ENCODE results near the gene SLC25A6. TPM values are rescaled to one million over a fixed set of nuclear protein-coding genes. Genes with fewer than 3 reads are reported as not detected.
"Not testable (repeated sequence)": the region's sequence is repeated elsewhere in the genome, so short reads cannot be mapped to it uniquely, and the experiment has no call there.

The SLC25A6 gene
- total RNA-seq, 4 donors from 2014 or later: 220 to 291 (median 250) TPM

DNA sequence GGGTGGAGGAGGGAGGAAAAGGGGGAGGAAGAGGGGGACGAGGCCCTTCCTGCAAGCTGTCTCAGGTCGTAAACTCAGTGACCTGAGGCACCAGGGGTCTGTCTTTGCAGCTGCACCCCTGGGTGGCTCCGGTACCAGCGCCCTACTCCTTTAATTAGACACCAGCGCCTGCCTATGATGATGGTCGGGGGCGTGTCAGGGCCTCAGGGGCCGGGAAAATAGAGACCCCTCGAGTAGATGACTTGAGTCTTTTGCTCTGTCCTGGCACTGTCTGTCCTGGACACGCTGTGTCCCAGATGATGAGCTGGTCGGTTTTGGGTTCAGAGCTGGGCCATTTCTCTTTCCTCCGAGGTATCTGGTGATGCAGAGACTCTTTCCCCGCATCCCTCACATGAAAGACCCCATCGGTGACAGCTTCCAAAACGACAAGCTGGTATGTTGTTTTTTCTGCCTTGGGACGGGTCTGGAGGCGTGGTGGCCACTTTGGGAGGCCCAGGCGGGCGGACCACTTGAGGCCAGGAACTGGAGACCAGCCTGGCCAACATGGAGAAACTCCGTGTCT is 11.2 kb downstream of the SLC25A6 start:
- Histone ChIP-seq H3K4me3 (no peak overlapping the region), H3K27ac (no peak overlapping the region), H3K4me1 (no peaks in the 10 kb centered on the region), H3K9me3 (peaks cover 0 to 15% (median 0%) of the 10 kb centered on the region in 4 donors), H3K36me3 (peaks cover 0 to 56% (median 1%) of the 10 kb centered on the region in 3 donors), H3K27me3 (no peaks in the 10 kb centered on the region)
- DNase-seq (ENCODE audit: low spot score in 2 of 2): no peak
- no peak for TF ChIP-seq POLR2A (IDR thresholded peaks at IDR 0.05)
- TF ChIP-seq EP300 (IDR thresholded peaks at IDR 0.05): no peak
- TF ChIP-seq, protein P1, sequence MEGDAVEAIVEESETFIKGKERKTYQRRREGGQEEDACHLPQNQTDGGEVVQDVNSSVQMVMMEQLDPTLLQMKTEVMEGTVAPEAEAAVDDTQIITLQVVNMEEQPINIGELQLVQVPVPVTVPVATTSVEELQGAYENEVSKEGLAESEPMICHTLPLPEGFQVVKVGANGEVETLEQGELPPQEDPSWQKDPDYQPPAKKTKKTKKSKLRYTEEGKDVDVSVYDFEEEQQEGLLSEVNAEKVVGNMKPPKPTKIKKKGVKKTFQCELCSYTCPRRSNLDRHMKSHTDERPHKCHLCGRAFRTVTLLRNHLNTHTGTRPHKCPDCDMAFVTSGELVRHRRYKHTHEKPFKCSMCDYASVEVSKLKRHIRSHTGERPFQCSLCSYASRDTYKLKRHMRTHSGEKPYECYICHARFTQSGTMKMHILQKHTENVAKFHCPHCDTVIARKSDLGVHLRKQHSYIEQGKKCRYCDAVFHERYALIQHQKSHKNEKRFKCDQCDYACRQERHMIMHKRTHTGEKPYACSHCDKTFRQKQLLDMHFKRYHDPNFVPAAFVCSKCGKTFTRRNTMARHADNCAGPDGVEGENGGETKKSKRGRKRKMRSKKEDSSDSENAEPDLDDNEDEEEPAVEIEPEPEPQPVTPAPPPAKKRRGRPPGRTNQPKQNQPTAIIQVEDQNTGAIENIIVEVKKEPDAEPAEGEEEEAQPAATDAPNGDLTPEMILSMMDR (IDR thresholded peaks at IDR 0.05): no peak
- 59 to 63% methylated on average over 16 to 20 of the region's 20 CpGs for WGBS, 2 donors

DNA sequence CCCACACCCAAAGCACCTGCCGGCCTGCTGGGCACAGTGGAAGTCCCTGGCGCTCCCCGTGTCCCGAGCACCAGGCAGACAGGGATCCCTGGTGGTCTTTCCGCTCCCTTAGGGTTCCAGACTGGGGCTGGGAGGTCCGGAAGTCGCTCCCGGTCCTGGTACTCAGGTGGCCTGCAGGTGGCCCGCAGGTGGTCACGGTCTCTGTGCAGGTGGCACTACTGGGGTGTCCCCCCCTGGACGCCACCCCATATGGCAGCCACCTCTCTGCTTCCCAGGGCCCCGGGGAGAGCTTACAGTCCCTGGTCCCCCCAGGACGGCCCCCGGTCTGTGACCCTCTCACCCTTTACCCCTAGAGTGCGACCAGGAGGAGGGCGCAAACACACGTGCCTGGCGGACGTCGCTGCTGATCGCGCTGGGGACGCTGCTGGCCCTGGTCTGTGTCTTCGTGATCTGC is 13.6 kb downstream of the SLC25A6 start:
- no peaks in the 10 kb centered on the region for H3K4me1 ChIP-seq
- peaks cover 0 to 31% (median 0%) of the 10 kb centered on the region in 3 donors for H3K36me3 ChIP-seq
- H3K9me3 ChIP-seq: no peaks in the 10 kb centered on the region
- no peak overlapping the region for H3K4me3 ChIP-seq
- whole genome bisulfite sequencing, 2 donors: 83 to 89% methylated on average over 14 to 19 of the region's 24 CpGs
- DNase-seq (ENCODE audit: low spot score in 2 of 2): no peak
- no peaks in the 10 kb centered on the region for H3K27me3 ChIP-seq
- H3K27ac ChIP-seq: no peak overlapping the region
- TF ChIP-seq EP300 (IDR thresholded peaks at IDR 0.05) (no peak), POLR2A (IDR thresholded peaks at IDR 0.05) (no peak)
- TF ChIP-seq, protein P1 (IDR thresholded peaks at IDR 0.05): no peak

DNA sequence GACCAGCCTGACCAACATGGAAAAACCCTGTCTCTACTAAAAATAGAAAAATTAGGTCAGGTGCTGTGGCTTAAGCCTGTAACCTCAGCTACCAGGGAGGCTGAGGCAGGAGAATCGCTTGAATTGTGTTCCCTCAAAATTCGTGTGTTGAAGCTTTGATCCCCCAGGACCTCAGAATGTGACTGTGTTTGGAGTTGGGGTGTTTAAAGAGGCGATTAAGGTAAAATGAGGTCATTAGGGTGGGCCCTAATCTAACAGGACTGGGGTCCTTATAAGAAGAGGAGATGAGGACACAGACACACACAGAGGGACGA is 23.6 kb downstream of the SLC25A6 start:
- Histone ChIP-seq H3K9me3 (no peaks in the 10 kb centered on the region), H3K27me3 (no peaks in the 10 kb centered on the region), H3K4me1 (no peaks in the 10 kb centered on the region), H3K4me3 (no peak overlapping the region), H3K27ac (no peak overlapping the region), H3K36me3 (peaks cover 0 to 27% (median 0%) of the 10 kb centered on the region in 3 donors)
- no peak for TF ChIP-seq EP300 (IDR thresholded peaks at IDR 0.05)
- TF ChIP-seq, protein P1 (IDR thresholded peaks at IDR 0.05): no peak
- TF ChIP-seq POLR2A (IDR thresholded peaks at IDR 0.05): no peak
- 76 to 79% methylated on average over 4 of the region's 4 CpGs for WGBS, 2 donors
- no peak for DNase-seq (ENCODE audit: low spot score in 2 of 2)

DNA sequence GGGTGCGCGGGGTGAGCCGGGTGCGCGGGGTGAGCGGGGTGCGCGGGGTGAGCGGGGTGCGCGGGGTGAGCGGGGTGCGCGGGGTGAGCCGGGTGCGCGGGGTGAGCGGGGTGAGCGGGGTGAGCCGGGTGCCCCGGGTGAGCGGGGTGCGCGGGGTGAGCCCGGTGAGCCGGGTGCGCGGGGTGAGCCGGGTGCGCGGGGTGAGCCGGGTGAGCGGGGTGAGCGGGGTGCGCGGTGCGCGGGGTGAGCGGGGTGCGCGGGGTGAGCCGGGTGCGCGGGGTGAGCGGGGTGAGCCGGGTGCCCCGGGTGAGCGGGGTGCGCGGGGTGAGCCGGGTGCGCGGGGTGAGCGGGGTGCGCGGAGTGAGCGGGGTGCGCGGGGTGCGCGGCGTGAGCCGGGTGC is 25.6 kb downstream of the SLC25A6 start:
- H3K36me3 ChIP-seq: peaks cover 0 to 44% (median 0%) of the 10 kb centered on the region in 3 donors
- not testable (repeated sequence) for H3K27me3 ChIP-seq; DNase-seq (ENCODE audit: low spot score in 2 of 2); H3K4me1 ChIP-seq; H3K27ac ChIP-seq; H3K9me3 ChIP-seq; H3K4me3 ChIP-seq
- 98% methylated on average over 11 of the region's 63 CpGs; no CpG with 5 or more reads in 1 of the 2 donors for WGBS, 2 donors

DNA sequence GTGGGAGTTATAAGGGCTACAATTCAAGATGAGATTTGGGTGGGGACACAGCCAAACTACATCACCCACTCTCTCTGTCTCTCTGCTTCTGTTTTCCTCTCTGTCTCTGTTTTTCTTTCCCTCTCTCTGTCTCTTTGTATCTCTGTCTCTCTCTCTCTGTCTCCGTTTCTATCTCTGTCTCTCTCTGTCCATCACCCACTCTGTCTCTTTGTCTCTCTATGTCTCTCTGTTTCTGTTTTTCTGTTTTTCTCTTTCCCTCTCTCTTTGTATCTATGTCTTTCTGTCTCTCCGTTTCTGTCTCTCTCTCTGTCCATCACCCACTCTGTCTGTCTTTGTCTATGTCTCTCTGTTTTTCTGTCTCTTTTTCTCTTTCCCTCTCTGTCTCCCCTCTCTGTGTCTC is 30.0 kb downstream of the SLC25A6 start:
- H3K4me3 ChIP-seq: no peak overlapping the region
- 83 to 91% methylated on average over 2 of the region's 2 CpGs for WGBS, 2 donors

More for the DNA sequence above, 30.0 kb downstream of the SLC25A6 start:
- Histone ChIP-seq H3K36me3 (peaks cover 3 to 71% (median 7%) of the 10 kb centered on the region in 3 donors), H3K4me1 (no peaks in the 10 kb centered on the region), H3K9me3 (peaks cover 0 to 17% (median 4%) of the 10 kb centered on the region in 4 donors), H3K27me3 (no peaks in the 10 kb centered on the region), H3K27ac (no peak overlapping the region)
- no peak for DNase-seq (ENCODE audit: low spot score in 2 of 2)
- TF ChIP-seq, protein P1 (IDR thresholded peaks at IDR 0.05): no peak
- no peak for TF ChIP-seq EP300 (IDR thresholded peaks at IDR 0.05)
- no peak for TF ChIP-seq POLR2A (IDR thresholded peaks at IDR 0.05)

Measured in tibial nerve (tissue), 4 donors.